HS-5 (cell line): ENCODE measurements around the gene AOPEP.
A peak's percentile ranks its signal among the peaks of the same experiment; 100 is the strongest.
"Not testable (repeated sequence)": the region's sequence is repeated elsewhere in the genome, so short reads cannot be mapped to it uniquely, and the experiment has no call there.

Experiments
- DNase-seq: peaks from one replicate; pipeline ENCODE4 v3.0.0-alpha.2; 2012; ENCODE audit warnings: low read depth

The AOPEP gene

DNA sequence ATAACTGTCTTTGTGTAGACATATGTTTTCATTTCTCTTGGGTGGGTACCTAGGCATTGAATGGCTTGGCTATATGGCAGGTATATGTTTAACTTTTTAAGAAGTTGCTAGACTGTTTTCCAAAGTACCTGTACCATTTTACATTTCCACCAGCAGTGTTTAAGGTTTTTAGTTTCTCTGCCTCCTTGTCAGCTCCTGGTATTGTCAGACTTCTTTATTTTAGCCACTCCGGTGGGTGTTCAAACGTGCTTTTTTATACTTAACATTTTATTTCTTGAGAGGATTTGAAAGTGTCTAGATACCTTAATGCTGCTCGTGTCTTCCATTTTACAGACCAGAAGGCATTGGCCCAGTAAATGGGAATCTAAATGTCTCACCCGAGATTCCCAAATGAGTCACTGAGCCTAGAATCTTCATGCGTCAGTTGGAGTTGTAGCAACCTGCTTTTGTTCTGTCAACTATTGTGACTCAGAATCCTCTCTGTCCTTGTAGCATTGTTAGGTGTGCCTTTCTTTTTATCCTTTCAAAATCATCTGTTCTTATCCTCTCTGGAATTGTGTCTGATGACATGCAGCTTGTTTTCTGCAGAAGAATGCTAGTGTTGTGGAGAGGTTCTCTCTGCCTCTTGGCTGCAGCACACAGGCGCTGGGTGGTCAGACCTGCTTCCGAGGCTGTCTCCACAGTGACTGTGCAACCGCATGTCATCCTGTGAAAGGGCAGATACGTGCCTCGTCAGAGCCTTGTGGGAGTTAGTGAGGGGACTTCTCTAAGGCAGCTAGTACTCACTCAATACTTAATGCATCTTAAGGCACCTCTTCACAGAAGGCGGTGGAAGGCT lies 291.8 kb downstream of the AOPEP start:
- DNase-seq: peak; percentile 72

- DNase-seq: not testable (repeated sequence)
Observed at GRCh38 chr9:95020644-95021043, 294.1 kb downstream of the AOPEP start.

- no peak for DNase-seq
Observed at GRCh38 chr9:95021166-95021886, 294.8 kb downstream of the AOPEP start.

GRCh38 chr9:95022657-95023056 lies 296.2 kb downstream of the AOPEP start:
- no peak for DNase-seq

GRCh38 chr9:95023217-95024003 lies 296.9 kb downstream of the AOPEP start:
- peak; percentile 64 for DNase-seq

DNA sequence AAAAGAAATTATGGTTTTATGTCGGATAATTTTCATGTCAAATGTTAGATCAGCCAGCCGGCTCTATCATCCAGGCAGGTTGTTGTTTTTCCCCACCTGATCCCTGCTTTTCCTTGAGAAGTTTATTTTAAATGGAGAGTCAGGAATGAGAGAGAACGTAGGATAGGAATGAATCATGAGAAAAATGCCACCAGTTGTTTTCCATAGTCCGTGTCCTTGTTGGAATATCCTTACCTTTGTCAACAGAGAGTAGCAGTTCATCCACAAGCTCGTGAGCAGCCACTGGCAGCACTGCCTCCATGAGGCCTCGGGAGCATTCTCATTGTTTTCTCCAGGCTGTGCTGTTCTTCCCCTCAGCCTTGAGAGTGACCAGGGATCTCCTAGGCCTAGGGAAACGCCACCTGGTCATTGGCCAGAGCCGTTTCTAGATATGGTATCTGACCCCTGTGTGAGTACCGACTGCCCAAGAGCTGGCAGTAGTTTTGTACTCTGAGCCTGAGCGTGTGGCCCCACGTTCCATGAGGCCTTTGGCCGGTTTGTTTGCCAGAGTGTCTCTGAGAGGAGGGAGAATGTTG lies 297.7 kb downstream of the AOPEP start:
- no peak for DNase-seq

GRCh38 chr9:95025213-95026147 lies 299.0 kb downstream of the AOPEP start:
- DNase-seq: peak; percentile 38

GRCh38 chr9:95026148-95026524 lies 299.6 kb downstream of the AOPEP start:
- no peak for DNase-seq

- DNase-seq: no peak
Observed at GRCh38 chr9:95027914-95028852, 301.7 kb downstream of the AOPEP start.

- DNase-seq: no peak
Observed at GRCh38 chr9:95028853-95029219, 302.3 kb downstream of the AOPEP start.

DNA sequence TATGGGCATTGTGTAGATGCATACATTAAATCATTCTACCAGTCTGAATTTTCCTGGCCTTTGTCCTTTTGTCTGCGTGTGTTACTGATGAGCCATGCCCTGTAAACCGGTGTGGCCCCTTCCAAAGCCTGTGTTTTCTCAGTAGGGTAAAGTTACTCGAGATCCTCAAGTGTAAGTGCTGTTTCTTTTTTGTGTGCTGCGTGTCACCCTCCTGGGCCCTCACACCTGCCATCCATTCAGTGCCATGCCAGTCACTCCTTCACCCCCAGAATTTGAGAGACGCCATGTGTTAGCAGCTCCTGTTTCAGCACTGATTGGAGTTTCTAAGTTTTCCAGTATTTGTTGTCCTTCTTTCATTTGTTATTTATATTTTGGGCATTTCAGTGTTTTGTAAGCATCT lies 302.8 kb downstream of the AOPEP start:
- no peak for DNase-seq

DNA sequence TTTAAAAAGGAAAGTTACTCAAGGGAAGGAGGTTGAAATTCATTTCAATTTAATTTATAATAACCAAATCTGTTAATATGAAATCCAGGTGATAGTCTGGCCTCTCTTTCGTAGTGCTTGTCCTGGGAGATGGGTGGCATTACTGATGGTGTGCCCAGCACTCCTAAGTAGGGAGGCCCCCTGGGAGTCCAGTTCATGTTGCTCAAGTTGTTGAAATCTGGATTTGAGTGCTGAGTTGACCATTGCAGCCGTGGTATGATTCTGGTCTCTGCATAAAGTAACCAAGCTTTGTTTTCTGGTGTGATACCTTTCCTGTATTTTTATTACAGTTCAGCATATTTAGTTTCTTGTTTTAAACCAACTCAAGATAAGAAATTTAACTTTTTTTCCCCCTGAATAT lies 303.2 kb downstream of the AOPEP start:
- no peak for DNase-seq

- DNase-seq: no peak
Observed at GRCh38 chr9:95030344-95030743, 303.8 kb downstream of the AOPEP start.

- DNase-seq: no peak
Observed at GRCh38 chr9:95030920-95031642, 304.6 kb downstream of the AOPEP start.

DNA sequence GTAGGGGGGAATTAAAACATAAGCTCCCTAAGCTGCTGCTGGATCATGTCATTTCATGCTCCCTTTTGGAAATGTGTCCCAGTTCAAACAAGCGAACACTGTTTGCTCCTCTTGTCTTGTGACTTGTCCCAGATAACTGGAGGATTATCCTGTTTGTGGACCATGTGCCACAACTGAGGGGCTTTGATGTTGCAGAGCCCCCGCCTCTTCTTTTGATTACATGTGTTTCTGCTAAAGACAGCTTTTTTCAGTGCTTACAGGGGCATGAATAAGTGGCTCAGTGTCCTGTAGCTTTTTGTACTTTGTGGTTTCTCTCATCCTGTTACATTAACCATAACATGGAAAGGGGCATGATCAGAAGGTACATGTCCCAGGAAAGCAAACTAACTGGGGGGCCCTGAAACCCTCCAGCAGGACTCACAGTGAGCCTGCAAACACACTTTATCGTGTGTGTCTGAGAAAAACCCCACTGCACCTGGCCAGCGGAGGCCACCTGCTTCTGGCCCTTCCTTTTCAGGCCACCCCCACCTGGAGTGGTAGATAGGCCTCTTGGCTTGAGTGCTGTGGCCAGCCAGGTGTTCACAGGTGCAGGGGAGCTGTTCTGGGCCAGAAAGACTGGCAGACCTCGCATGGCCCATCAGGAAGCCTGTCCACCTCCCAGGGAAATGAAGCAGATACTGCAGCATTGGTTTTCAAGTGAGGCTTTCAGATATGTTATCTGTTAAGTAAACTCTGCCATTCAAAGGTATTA lies 305.4 kb downstream of the AOPEP start:
- no peak for DNase-seq

GRCh38 chr9:95032580-95033341 lies 306.3 kb downstream of the AOPEP start:
- no peak for DNase-seq

DNA sequence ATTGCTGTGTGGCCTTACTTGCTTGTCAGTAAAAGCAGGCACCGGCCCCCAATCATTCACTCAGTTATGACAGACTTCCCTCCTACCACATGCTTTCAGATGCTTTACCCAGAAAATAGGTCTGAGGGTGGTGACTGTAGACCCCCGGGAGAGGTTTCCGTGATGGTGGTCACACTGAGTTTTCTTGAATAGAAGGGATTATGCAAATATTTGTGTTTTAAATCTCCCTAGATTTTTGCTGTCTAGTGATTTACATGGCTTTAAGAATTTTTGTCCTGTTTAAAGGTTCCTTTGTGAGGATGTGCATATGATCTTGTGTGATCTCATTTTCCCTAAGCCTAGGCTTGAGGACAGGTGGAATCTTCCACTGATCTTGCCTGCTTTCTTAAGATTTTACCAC lies 309.3 kb downstream of the AOPEP start:
- DNase-seq: no peak

GRCh38 chr9:95036676-95037075 lies 310.2 kb downstream of the AOPEP start:
- no peak for DNase-seq
